HCT116 (cell line): ENCODE results near the gene IL15RA. TPM values are rescaled to one million over a fixed set of nuclear protein-coding genes. Genes with fewer than 3 reads are reported as not detected.

Source experiments
- ATAC-seq: fragments of 200-7000 bp; cut with Tn5 transposase; 2 replicates; pipeline ENCODE4 v1.9.1; 2020; ENCODE audit warnings: mild to moderate bottlenecking, moderate library complexity
- BruUV-seq: library from RNA; stranded (reverse); fragments of 400-500 nt; replicated peaks from 2 replicates; lab custom pipeline; 2021; lab: Mats Ljungman, UMichigan
- CTCF ChIA-PET: fragments of 300-600 bp; sonication (Branson Sonifier 250); formaldehyde crosslinking; loops from one replicate; lab custom pipeline; 2021; ENCODE audit warnings: antibody characterized with exemption; lab: Charles Lee
- POLR2A ChIA-PET: fragments of 300-600, 350-600 bp; sonication (Branson Sonifier 250); formaldehyde crosslinking; loops from one replicate; lab custom pipeline; 2021; ENCODE audit warnings: antibody characterized with exemption; lab: Charles Lee
- RAD21 ChIA-PET, 2 experiments: fragments of 300-600 bp; sonication (Branson Sonifier 250); formaldehyde crosslinking; loops; one replicate each; lab custom pipeline; 2023; ENCODE audit warnings: low total read pairs in 2 of 2; ENCODE audit not compliant: uncharacterized antibody in 2 of 2, unreplicated experiment in 2 of 2, low non-redundant PET in 1 of 2; lab: Charles Lee
- DNase-seq: peaks from one replicate; pipeline ENCODE4 v3.0.0-alpha.2; 2010; ENCODE audit warnings: low read depth, low spot score
- H2AFZ ChIP-seq: fragments of 200-600 bp; shearing (Covaris generic), sonication (generic); 2 replicates; pipeline ENCODE4 v1.6.1; 2017; ENCODE audit warnings: low read depth, mixed run types, mixed read lengths, antibody characterized with exemption, low read length; ENCODE audit not compliant: poor library complexity, severe bottlenecking
- H3K27ac ChIP-seq: 2 replicates; pipeline ENCODE4 v1.5.1; 2012; ENCODE audit warnings: low read depth, low read length
- H3K27me3 ChIP-seq: fragments of 200-600 bp; sonication (generic); 2 replicates; pipeline ENCODE4 v1.6.1; 2016; ENCODE audit warnings: mixed run types, low read length, mixed read lengths; ENCODE audit not compliant: insufficient read depth
- H3K36me3 ChIP-seq, 2 experiments: fragments of 200-500 bp in 1 of 2; fragments of 200-600 bp in 1 of 2; sonication (Bioruptor generic) in 1 of 2; sonication (generic) in 1 of 2; 2 replicates each; pipeline versions ENCODE4 v1.5.1 to v1.6.1; 2014 to 2016; ENCODE audit warnings: low read length in 2 of 2, inconsistent platforms in 1 of 2, mixed read lengths in 1 of 2, mixed run types in 1 of 2; ENCODE audit not compliant: insufficient read depth in 2 of 2, control insufficient read depth in 1 of 2
- H3K4me1 ChIP-seq, 2 experiments: fragments of 200-600 bp in 1 of 2; sonication (generic) in 1 of 2; 2 replicates each; pipeline versions ENCODE4 v1.5.1 to v1.6.1; 2012 to 2017; ENCODE audit warnings: low read length in 2 of 2, inconsistent platforms in 1 of 2, mild to moderate bottlenecking in 1 of 2, mixed read lengths in 1 of 2, mixed run types in 1 of 2, moderate library complexity in 1 of 2; ENCODE audit not compliant: insufficient read depth in 2 of 2, control insufficient read depth in 1 of 2
- H3K4me2 ChIP-seq: fragments of 200-600 bp; sonication (generic); 2 replicates; pipeline ENCODE4 v1.6.1; 2017; ENCODE audit warnings: mixed run types, low read length, mixed read lengths
- H3K4me3 ChIP-seq, 2 experiments: fragments of 200-600 bp in 1 of 2; sonication (generic) in 1 of 2; replicated peaks in 1 of 2; 2 replicates each; pipeline ENCODE4 v1.5.1; 2011 to 2016; ENCODE audit warnings: low read length in 2 of 2, control low read depth in 1 of 2, low read depth in 1 of 2, mild to moderate bottlenecking in 1 of 2, mixed read lengths in 1 of 2, mixed run types in 1 of 2
- H3K79me2 ChIP-seq: fragments of 200-600 bp; sonication (generic); 2 replicates; pipeline ENCODE4 v1.6.1; 2017; ENCODE audit warnings: mild to moderate bottlenecking, mixed run types, low read length, moderate library complexity, mixed read lengths; ENCODE audit not compliant: insufficient read depth
- H3K9ac ChIP-seq: fragments of 200-600 bp; sonication (generic); 2 replicates; pipeline ENCODE4 v1.6.1; 2016; ENCODE audit warnings: low read length, mixed read lengths
- H3K9me2 ChIP-seq: fragments of 200-600 bp; sonication (generic), shearing (Covaris generic); 2 replicates; pipeline ENCODE4 v1.6.1; 2017; ENCODE audit warnings: mixed run types, mild to moderate bottlenecking, moderate library complexity; ENCODE audit not compliant: insufficient read depth
- H3K9me3 ChIP-seq, 2 experiments: fragments of 200-500 bp in 1 of 2; fragments of 200-600 bp in 1 of 2; sonication (Bioruptor generic) in 1 of 2; sonication (generic) in 1 of 2; 2 replicates each; pipeline ENCODE4 v1.6.1; 2014 to 2017; ENCODE audit warnings: low read length in 2 of 2, mixed read lengths in 2 of 2, inconsistent platforms in 1 of 2, low read depth in 1 of 2, mild to moderate bottlenecking in 1 of 2, mixed run types in 1 of 2, moderate library complexity in 1 of 2; ENCODE audit not compliant: control insufficient read depth in 1 of 2, insufficient read depth in 1 of 2
- H4K20me1 ChIP-seq: fragments of 200-600 bp; sonication (generic), shearing (Covaris generic); 2 replicates; pipeline ENCODE4 v1.6.1; 2017; ENCODE audit warnings: mixed run types, mild to moderate bottlenecking, moderate library complexity; ENCODE audit not compliant: insufficient read depth
- CEBPB ChIP-seq: IDR thresholded peaks from 2 replicates; pipeline ENCODE4 v1.6.1; 2012; ENCODE audit warnings: low read depth
- EGR1 ChIP-seq: IDR thresholded peaks from 2 replicates; pipeline ENCODE4 v1.6.1; 2012; ENCODE audit warnings: low read depth
- ELF1 ChIP-seq: IDR thresholded peaks from 2 replicates; pipeline ENCODE4 v1.6.1; 2012; ENCODE audit warnings: low read depth, borderline replicate concordance
- EZH2 ChIP-seq: fragments of 200-600 bp; sonication (generic); IDR thresholded peaks from 2 replicates; pipeline ENCODE4 v1.6.1; 2017; ENCODE audit warnings: antibody characterized with exemption, mixed run types
- EZH2phosphoT487 ChIP-seq: fragments of 200-600 bp; IDR thresholded peaks from 2 replicates; pipeline ENCODE4 v1.6.1; 2018; ENCODE audit warnings: antibody characterized with exemption, borderline replicate concordance
- FOSL1 ChIP-seq: IDR thresholded peaks from 2 replicates; pipeline ENCODE4 v1.6.1; 2012; ENCODE audit warnings: low read depth
- SIN3A ChIP-seq: IDR thresholded peaks from 2 replicates; pipeline ENCODE4 v1.6.1; 2012; ENCODE audit warnings: low read depth
- SP1 ChIP-seq: IDR thresholded peaks from 2 replicates; pipeline ENCODE4 v1.6.1; 2012; ENCODE audit warnings: low read depth
- TCF7L2 ChIP-seq: IDR thresholded peaks from 2 replicates; pipeline ENCODE4 v1.7.0; 2011; ENCODE audit warnings: borderline replicate concordance, inconsistent platforms; ENCODE audit not compliant: insufficient read depth, insufficient read length; ENCODE audit errors: extremely low read depth
- ZNF274 ChIP-seq: fragments of 200-500 bp; sonication (Bioruptor generic); IDR thresholded peaks from 2 replicates; pipeline ENCODE4 v1.6.1; 2014; ENCODE audit warnings: mild to moderate bottlenecking, low read depth, low read length, inconsistent platforms
- intact Hi-C: fragments of 100-400 bp; cut with micrococcal nuclease; formaldehyde crosslinking; loops from 2 replicates; pipeline ENCODE4 v1.10.0; 2022
- total RNA-seq: library from RNA; stranded (reverse); gene quantifications from one replicate; pipeline ENCODE4 v1.2.1, GENCODE V29; 2021; ENCODE audit not compliant: unreplicated experiment
- TF ChIP-seq, protein P1 (sequence below): IDR thresholded peaks from 2 replicates; pipeline ENCODE4 v1.6.1; 2012
- TF ChIP-seq, protein P2 (sequence below), 3 experiments: fragments of 200-600 bp in 1 of 3; sonication (generic) in 1 of 3; IDR thresholded peaks in 2 of 3; conservative IDR thresholded peaks in 1 of 3; 2 replicates each; pipeline ENCODE4 v1.5.1; 2012 to 2017; ENCODE audit warnings: low read depth in 2 of 3, low read length in 2 of 3, antibody characterized with exemption in 1 of 3, borderline replicate concordance in 1 of 3, control low read depth in 1 of 3, mild to moderate bottlenecking in 1 of 3, mixed read lengths in 1 of 3, mixed run types in 1 of 3, moderate library complexity in 1 of 3; ENCODE audit not compliant: insufficient read depth in 1 of 3

IL15RA gene
- total RNA-seq, 1 experiment from 2014 or later, result 10.5 TPM

DNA sequence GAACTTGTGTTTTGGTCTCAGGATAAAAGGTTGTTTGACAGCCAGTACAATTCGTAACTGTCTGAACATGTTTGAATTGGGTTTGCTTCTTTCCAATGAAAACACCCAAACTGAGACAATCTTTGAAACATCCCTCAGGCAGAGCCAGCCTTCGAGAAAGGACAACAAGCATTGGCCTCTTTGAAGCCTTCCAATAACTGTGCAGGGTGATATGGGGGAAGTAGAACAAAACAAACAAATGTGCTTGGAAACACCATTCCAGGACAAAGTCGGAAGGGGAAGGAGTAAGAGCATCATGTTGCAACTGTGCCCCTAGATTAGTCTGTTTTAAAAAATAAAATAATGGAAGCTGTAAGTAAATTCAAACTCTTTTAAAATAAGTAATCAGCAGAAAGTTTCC, 45.3 kb upstream of the IL15RA start:
- POLR2A ChIA-PET, result no interaction called here
- Histone ChIP-seq H3K36me3 (no peaks in the 10 kb centered on the region), H3K9me2 (no peaks in the 10 kb centered on the region), H3K79me2 (no peaks in the 10 kb centered on the region), H3K4me2 (no peak overlapping the region), H3K9ac (no peak overlapping the region), H3K27me3 (no peaks in the 10 kb centered on the region), H3K4me3 (no peak overlapping the region), H2AFZ (no peak overlapping the region), H3K4me1 (no peaks in the 10 kb centered on the region), H4K20me1 (no peaks in the 10 kb centered on the region), H3K9me3 (no peaks in the 10 kb centered on the region), H3K27ac (no peak overlapping the region)
- RAD21 ChIA-PET, result no interaction called here
- intact Hi-C loops, result no loop called here
- DNase-seq (no peak), ATAC-seq (no peak)
- CTCF ChIA-PET, result interaction anchor here (0.6 kb wide), 1 partner anchor 177 kb away, joined by 4 read pairs; no protein-coding TSS in a partner anchor
- TF ChIP-seq, protein P1, sequence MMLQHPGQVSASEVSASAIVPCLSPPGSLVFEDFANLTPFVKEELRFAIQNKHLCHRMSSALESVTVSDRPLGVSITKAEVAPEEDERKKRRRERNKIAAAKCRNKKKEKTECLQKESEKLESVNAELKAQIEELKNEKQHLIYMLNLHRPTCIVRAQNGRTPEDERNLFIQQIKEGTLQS, result no peak
- TF ChIP-seq, protein P2, sequence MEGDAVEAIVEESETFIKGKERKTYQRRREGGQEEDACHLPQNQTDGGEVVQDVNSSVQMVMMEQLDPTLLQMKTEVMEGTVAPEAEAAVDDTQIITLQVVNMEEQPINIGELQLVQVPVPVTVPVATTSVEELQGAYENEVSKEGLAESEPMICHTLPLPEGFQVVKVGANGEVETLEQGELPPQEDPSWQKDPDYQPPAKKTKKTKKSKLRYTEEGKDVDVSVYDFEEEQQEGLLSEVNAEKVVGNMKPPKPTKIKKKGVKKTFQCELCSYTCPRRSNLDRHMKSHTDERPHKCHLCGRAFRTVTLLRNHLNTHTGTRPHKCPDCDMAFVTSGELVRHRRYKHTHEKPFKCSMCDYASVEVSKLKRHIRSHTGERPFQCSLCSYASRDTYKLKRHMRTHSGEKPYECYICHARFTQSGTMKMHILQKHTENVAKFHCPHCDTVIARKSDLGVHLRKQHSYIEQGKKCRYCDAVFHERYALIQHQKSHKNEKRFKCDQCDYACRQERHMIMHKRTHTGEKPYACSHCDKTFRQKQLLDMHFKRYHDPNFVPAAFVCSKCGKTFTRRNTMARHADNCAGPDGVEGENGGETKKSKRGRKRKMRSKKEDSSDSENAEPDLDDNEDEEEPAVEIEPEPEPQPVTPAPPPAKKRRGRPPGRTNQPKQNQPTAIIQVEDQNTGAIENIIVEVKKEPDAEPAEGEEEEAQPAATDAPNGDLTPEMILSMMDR (IDR thresholded peaks at IDR 0.05 in 2 of 3, conservative IDR thresholded peaks at IDR 0.05 in 1 of 3; ENCODE audit: borderline replicate concordance in 1 of 3, insufficient read depth in 1 of 3, low read depth in 2 of 3, low read length in 2 of 3), result no peak
- TF ChIP-seq SP1 (no peak), EZH2phosphoT487 (no peak), ELF1 (no peak), TCF7L2 (no peak)
- no TSS peak for BruUV-seq

DNA sequence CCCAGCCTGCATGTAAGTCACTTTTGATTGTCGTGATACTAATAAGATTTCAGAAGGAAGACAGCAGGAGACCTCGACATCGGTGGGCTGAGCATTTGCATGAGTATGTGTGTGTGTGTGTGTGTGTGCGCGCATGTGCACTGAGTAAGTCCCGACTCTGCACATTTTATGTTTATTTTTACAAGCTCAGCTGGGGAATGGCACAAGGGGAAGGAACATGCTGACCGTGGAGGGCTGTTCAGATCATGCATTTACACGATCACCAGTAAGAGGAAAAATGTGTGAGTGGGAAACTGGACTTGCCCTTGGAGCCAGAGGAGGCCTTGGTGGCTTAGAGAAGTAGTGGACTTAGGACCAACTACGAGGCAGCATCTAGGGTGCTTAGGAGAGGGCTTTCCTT, 43.5 kb upstream of the IL15RA start:
- H3K27ac ChIP-seq, result no peak overlapping the region
- no peak for DNase-seq
- POLR2A ChIA-PET, result no interaction called here
- no peaks in the 10 kb centered on the region for H3K27me3 ChIP-seq
- BruUV-seq, result no TSS peak
- no peak overlapping the region for H3K4me3 ChIP-seq
- intact Hi-C loops, result no loop called here
- no peak overlapping the region for H2AFZ ChIP-seq
- H3K36me3 ChIP-seq, result no peaks in the 10 kb centered on the region
- no peaks in the 10 kb centered on the region for H3K79me2 ChIP-seq
- CTCF ChIA-PET, result no interaction called here
- RAD21 ChIA-PET, result no interaction called here
- no peaks in the 10 kb centered on the region for H3K9me2 ChIP-seq
- no peaks in the 10 kb centered on the region for H3K4me1 ChIP-seq
- H3K9ac ChIP-seq, result no peak overlapping the region
- H4K20me1 ChIP-seq, result no peaks in the 10 kb centered on the region
- H3K9me3 ChIP-seq, result no peaks in the 10 kb centered on the region
- H3K4me2 ChIP-seq, result no peak overlapping the region
- no peak for ATAC-seq
- no peak for TF ChIP-seq SP1
- no peak for TF ChIP-seq ZNF274
- no peak for TF ChIP-seq EZH2
- TF ChIP-seq SIN3A, result no peak
- TF ChIP-seq FOSL1, result no peak
- TF ChIP-seq, protein P2 (IDR thresholded peaks at IDR 0.05 in 2 of 3, conservative IDR thresholded peaks at IDR 0.05 in 1 of 3; ENCODE audit: borderline replicate concordance in 1 of 3, insufficient read depth in 1 of 3, low read depth in 2 of 3, low read length in 2 of 3), result no peak
- TF ChIP-seq TCF7L2, result no peak
- TF ChIP-seq, protein P1, result no peak
- TF ChIP-seq CEBPB, result no peak
- TF ChIP-seq EGR1, result no peak
